GM04504 (cell line): ENCODE results near the gene BAHD1.

Experiments
- DNase-seq: peaks from one replicate; pipeline ENCODE4 v3.0.0-alpha.2; 2012; ENCODE audit warnings: low read depth

BAHD1 gene

GRCh38 chr15:40498891-40499290 is 58.1 kb downstream of the BAHD1 start:
- no peak for DNase-seq

GRCh38 chr15:40499931-40500330 is 59.2 kb downstream of the BAHD1 start:
- no peak for DNase-seq

- DNase-seq, result no peak
Measured at GRCh38 chr15:40500568-40501330, 60.0 kb downstream of the BAHD1 start.

- DNase-seq, result no peak
Measured at GRCh38 chr15:40501487-40501886, 60.7 kb downstream of the BAHD1 start.

- peak; percentile 31 for DNase-seq
Measured at GRCh38 chr15:40506964-40507571, 66.3 kb downstream of the BAHD1 start.

- no peak for DNase-seq
Measured at GRCh38 chr15:40508216-40508615, 67.5 kb downstream of the BAHD1 start.

GRCh38 chr15:40510201-40510600 is 69.4 kb downstream of the BAHD1 start:
- no peak for DNase-seq

GRCh38 chr15:40511093-40511471 is 70.3 kb downstream of the BAHD1 start:
- no peak for DNase-seq

GRCh38 chr15:40511472-40512133 is 70.8 kb downstream of the BAHD1 start:
- DNase-seq, result no peak

GRCh38 chr15:40512440-40512839 is 71.7 kb downstream of the BAHD1 start:
- DNase-seq, result no peak

GRCh38 chr15:40513609-40514008 is 72.9 kb downstream of the BAHD1 start:
- DNase-seq, result no peak

- no peak for DNase-seq
Measured at GRCh38 chr15:40516322-40516721, 75.6 kb downstream of the BAHD1 start.
